Nephron (organoid): ENCODE results near the gene FUS.
"Not testable (repeated sequence)": the region's sequence is repeated elsewhere in the genome, so short reads cannot be mapped to it uniquely, and the experiment has no call there.

Experiments used
- H3K27ac Mint-ChIP-seq, 3 experiments: 2 replicates each; pipeline ENCODE4 v1.8.0; 2020; ENCODE audit warnings: mixed read lengths in 3 of 3, mild to moderate bottlenecking in 2 of 3, moderate library complexity in 1 of 3
- H3K27me3 Mint-ChIP-seq: 2 replicates; pipeline ENCODE4 v1.8.0; 2021; ENCODE audit warnings: low read depth, mild to moderate bottlenecking, moderate library complexity, mixed read lengths
- H3K36me3 Mint-ChIP-seq: 2 replicates; pipeline ENCODE4 v1.8.0; 2020; ENCODE audit warnings: low read depth, mixed read lengths
- H3K4me1 Mint-ChIP-seq: 2 replicates; pipeline ENCODE4 v1.8.0; 2020; ENCODE audit warnings: mixed read lengths
- H3K4me3 Mint-ChIP-seq, 3 experiments: 2 replicates each; pipeline ENCODE4 v1.8.0; 2020; ENCODE audit warnings: mild to moderate bottlenecking in 3 of 3, mixed read lengths in 3 of 3, moderate library complexity in 2 of 3
- H3K9me3 Mint-ChIP-seq: 2 replicates; pipeline ENCODE4 v1.8.0; 2020; ENCODE audit warnings: mixed read lengths
- CTCF ChIP-seq, 3 experiments: fragments of 200-600 bp; sonication (generic); IDR thresholded peaks; one replicate each; pipeline ENCODE4 v1.5.0; 2021; ENCODE audit warnings: antibody characterized with exemption in 3 of 3; ENCODE audit not compliant: unreplicated experiment in 3 of 3

FUS gene

DNA sequence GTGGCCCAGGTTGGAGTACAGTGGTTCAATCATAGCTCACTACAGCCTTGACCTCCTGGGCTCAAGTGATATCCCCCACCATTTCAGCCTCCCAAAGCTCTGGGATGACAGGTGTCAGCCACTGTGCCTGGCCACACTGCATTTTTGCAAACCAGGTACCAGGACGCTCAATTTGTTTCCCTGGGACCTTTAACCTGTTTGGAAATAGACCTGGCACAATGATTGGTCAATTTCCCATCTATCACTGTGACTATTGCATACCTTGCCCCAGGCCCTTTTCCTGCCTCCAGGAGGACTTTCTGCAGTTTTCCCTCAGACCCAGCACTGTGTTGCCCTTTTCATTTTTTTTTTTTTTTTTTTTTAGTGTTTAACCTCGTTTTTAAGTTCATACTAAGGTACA lies 11.1 kb upstream of the FUS start:
- Mint-ChIP-seq H3K9me3 (no peaks in the 10 kb centered on the region), H3K27ac (no peak overlapping the region), H3K4me1 (no peaks in the 10 kb centered on the region), H3K36me3 (no peaks in the 10 kb centered on the region), H3K27me3 (no peaks in the 10 kb centered on the region), H3K4me3 (no peak overlapping the region)
- no peak for TF ChIP-seq CTCF (IDR thresholded peaks at IDR 0.05; ENCODE audit: unreplicated experiment in 3 of 3)

GRCh38 chr16:31170048-31170447 lies 9.9 kb upstream of the FUS start:
- not testable (repeated sequence) for H3K4me1 Mint-ChIP-seq, H3K36me3 Mint-ChIP-seq, H3K27me3 Mint-ChIP-seq, H3K27ac Mint-ChIP-seq, H3K9me3 Mint-ChIP-seq, H3K4me3 Mint-ChIP-seq

DNA sequence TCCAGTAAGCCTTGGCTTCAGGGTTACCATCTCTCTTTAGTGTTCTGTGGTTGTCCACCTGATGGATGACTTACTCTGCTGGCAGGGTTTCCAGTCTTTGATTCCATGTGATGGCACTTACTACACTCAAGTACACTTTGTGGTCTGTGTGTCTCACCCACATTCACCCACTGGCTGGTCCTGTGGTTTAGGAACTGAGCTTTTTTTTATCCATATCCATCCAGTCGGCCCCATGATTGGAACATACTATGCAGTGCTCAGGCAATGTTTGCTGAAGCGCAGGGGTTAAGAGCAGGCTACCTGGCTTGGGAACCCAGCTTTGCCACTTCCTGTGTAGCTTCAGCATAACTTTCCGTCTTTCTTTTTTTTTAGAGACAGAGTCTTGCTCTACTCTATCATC lies 2.8 kb upstream of the FUS start:
- no peak for TF ChIP-seq CTCF (IDR thresholded peaks at IDR 0.05; ENCODE audit: unreplicated experiment in 3 of 3)
- H3K27ac Mint-ChIP-seq = no peak overlapping the region
- H3K27me3 Mint-ChIP-seq = no peaks in the 10 kb centered on the region
- H3K9me3 Mint-ChIP-seq = no peaks in the 10 kb centered on the region
- peaks cover 6% of the 10 kb centered on the region for H3K4me1 Mint-ChIP-seq
- no peak overlapping the region for H3K4me3 Mint-ChIP-seq
- peaks cover 9% of the 10 kb centered on the region for H3K36me3 Mint-ChIP-seq

DNA sequence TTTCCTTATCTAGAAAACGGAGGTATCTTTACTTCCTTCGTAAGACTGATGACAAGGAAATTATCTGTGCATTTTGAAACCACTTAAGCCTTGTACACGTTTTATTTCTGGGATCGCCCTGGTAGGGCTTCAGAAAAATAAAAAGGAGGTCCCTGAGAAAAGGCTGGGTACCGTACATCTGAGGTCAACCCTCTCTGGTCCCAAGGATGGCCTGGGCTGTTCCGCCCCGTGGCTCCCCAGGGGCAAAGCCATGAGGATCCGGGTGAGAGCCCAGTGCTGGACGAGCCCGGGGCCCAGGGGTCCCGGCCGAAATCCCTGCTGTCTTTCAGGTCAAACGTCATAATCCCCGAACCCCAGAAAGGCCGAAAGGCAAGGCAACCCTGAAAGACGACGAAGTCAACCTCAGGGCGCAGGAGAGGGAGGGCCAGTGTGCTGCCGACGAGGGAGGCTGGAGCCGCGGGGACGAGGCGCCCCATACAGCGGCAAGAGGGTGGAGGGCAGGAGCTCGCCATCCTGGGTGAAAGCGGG lies 656 bp upstream of the FUS start:
- Mint-ChIP-seq H3K9me3 (no peaks in the 10 kb centered on the region), H3K27ac (peak overlapping the region; percentile 100), H3K4me1 (peaks cover 26% of the 10 kb centered on the region), H3K36me3 (peaks cover 30% of the 10 kb centered on the region), H3K27me3 (no peaks in the 10 kb centered on the region), H3K4me3 (peak overlapping the region; percentile 94 to 95 (median 95))
- no peak for TF ChIP-seq CTCF (IDR thresholded peaks at IDR 0.05; ENCODE audit: unreplicated experiment in 3 of 3)

DNA sequence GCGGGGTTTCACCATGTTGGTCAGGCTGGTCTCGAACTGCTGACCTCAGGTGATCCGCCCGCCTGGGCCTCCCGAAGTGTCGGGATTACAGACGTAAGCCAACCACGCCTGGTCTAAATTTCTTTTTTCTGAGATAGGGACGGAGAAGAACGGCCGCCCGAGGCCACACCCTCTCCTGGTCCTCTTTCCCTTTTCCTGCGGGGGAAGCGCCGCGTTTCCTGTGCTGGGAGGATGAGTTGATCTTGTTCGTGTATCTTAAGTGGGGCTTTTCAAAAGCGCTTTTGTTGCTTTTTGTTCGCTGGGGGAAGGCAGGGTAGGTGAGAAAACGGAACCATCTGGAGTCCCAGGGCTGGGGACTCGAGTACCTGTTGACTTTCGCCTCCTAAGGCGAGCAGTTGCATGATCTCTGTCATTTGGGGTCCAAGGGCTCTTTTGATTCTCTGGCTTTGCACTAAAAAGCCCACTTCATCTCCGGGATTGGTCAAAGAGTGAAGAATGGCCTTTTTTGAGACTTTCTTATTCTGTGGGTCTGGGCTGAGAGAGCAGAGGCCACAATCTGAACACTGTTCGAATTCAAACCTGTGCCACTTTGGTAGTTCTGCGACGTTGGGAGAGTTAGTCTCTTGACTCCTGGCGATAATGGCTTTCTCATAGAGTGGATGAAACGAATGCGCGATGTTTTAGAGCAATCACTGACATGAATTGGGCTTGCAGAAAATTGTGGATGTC lies 1.3 kb downstream of the FUS start:
- H3K9me3 Mint-ChIP-seq = no peaks in the 10 kb centered on the region
- peak overlapping the region; percentile 100 for H3K27ac Mint-ChIP-seq
- H3K27me3 Mint-ChIP-seq = no peaks in the 10 kb centered on the region
- no peak for TF ChIP-seq CTCF (IDR thresholded peaks at IDR 0.05; ENCODE audit: unreplicated experiment in 3 of 3)
- H3K4me3 Mint-ChIP-seq = peak overlapping the region; percentile 94 to 95 (median 95)
- peaks cover 31% of the 10 kb centered on the region for H3K4me1 Mint-ChIP-seq
- peaks cover 48% of the 10 kb centered on the region for H3K36me3 Mint-ChIP-seq

DNA sequence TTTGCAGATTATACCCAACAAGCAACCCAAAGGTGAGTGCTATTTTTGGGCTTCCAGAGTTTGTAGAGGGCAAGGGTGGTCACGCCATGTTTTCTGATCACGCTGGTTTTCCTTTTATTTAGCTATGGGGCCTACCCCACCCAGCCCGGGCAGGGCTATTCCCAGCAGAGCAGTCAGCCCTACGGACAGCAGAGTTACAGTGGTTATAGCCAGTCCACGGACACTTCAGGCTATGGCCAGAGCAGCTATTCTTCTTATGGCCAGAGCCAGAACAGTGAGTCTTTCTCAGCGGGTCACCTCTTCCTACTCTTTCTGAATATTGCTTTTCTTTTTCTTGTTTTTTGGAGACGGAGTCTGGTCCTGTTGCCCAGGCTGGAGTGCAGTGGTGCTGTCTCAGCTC lies 2.5 kb downstream of the FUS start:
- Mint-ChIP-seq H3K9me3 (no peaks in the 10 kb centered on the region), H3K27me3 (no peaks in the 10 kb centered on the region), H3K4me3 (peak overlapping the region; percentile 94 to 95 (median 95)), H3K36me3 (peaks cover 59% of the 10 kb centered on the region), H3K27ac (peak overlapping the region in 2 of 3 experiments; percentile 52 to 77), H3K4me1 (peaks cover 31% of the 10 kb centered on the region)
- TF ChIP-seq CTCF (IDR thresholded peaks at IDR 0.05; ENCODE audit: unreplicated experiment in 3 of 3) = no peak
